RPMI8226 (cell line): ENCODE results near the gene NOSIP.

Source experiments
- DNase-seq: peaks from one replicate; pipeline ENCODE4 v3.0.0-alpha.2; 2015

NOSIP gene

DNA sequence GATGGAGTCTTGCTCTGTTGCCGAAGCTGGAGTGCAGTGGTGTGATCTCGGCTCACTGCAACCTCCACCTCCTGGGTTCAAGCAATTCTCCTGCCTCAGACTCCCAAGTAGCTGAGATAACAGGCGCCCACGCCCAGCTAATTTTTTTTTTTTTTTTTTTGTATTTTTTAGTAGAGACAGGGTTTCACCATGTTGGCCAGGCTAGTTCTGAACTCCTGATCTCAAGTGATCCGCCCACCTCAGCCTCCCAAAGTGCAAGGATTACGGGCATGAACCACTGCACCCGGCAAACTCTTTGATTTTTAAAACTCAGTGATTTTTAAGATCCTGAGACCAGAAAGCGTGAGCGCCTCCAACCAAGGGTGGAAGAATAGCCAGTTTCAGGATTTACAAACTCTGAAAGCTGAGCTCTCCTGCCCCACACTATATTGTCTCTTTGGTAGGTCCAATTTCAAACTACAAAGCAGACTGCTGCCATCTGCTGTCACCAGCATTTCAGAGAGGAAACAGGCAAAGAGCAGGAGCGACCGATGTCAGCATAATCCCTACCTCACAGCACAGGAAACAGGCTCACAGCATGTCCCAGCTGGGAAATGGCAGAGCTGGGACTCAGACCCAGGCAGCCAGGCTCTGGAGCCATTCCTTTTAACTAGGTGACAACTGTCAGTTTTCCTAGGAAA, 9.2 kb downstream of the NOSIP start:
- peak; percentile 39 for DNase-seq

DNA sequence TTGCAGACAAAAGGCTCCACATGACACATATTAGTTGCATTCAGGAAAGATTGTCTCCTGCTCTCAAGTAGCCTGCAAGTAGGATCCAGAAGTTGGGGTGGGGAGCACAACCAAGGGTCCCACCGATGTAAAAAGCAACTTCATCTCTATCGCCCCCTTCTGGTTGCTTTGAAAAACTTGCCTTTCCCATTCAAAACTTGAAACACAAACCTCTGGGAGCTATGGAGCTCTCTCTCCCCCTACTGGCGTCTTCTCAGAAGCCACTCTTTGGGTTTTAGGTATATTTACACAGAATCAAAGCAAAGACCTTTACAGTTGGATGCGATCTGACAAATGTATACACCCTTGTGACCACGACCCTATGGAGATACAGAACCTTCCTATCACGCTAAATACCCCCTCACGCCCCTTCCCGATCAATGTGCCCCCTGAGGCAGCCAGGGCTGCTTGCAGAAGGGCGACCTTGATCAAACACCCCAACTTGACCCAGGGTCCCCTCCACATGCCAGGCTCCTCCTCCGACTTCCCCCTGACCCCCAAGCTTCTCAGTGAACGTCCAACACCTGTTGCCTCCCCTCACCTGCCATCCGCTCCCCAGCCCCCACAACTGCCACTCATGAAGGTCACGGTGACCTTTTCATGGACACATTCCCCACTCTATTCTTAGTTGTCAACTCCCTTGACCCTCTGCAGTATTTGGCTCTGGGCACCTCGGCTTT, 10.1 kb downstream of the NOSIP start:
- DNase-seq = peak; percentile 74

DNA sequence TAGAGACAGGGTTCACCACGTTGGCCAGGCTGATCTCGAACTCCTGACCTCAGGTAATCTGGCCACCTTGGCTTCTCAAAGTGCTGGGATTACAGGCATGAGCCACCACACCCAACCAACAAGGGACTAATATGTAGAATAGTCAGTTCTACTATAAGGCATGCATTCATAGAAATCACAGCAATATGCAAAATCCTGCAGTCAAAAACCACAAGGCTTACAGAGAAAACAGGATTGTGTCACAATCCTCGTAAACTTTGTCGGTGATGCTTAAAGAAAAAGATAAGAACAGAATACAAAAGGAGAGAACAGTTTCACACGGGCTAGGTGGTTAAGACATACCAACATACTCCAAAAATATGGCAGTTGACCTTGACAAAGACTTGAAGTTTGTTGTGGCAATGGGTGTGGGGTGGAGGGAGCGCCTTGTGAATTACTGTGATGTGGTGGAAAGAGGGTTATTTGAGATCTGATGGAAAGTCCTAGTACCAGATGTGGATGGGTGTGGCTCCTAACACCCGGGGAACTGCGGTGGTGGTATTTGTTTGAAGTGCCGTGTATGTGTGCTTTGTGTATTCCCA, 12.4 kb downstream of the NOSIP start:
- DNase-seq = no peak

DNA sequence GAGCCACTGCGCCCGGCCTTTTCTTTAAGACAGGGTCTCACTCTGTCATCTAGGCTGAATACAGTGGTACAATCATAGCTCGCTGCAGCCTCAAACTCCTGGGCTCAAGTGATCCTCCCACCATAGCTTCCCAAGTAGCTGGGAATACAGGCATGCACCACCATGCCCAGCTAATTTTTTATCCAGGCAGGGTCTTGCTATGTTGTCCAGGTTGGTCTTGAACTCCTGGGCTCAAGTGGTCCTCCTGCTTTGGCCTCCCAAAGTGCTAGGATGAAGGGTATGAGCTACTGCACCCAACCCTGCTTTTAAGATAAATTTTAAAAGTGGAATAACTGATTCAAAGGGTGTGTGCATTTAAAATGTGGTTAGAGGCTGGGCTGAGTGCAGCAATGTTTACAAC, 14.1 kb downstream of the NOSIP start:
- DNase-seq = no peak

DNA sequence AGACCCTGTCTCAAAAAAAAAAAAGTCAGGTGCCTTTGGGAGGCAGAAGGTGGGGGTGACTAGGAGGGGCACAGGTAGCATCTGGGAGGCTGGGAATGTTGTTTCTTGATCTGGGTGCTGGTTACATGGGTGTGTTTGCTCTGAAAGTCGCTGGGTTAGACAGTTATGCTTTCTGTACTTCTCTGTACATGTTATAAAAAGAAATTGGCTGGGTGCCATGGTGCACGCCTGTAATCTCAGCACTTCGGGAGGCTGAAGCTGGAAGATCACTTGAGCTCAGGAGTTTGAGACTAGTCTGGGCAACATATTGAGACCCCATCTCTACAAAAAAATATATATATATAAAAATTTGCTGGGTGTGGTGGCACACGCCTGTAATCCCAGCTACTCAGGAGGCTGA, 15.1 kb downstream of the NOSIP start:
- DNase-seq = peak; percentile 71

DNA sequence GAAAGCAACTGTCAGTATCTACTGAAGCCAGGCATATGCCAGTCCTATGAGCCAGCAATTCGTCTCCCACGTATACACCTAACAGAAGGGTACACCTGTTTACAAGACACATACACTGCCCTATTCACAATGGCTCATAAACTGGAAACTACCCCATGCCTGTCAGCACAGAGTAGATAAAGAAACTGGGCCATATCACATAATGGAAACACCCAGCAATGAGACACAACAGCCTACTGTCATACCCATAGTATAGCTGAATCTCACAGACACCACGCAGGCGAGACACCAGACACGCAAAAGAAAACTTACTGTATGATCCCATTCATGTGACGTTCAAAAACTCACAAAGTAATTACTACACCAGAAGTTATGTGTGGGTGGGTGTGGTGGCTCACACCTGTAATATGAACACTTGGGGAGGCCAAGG, 15.7 kb downstream of the NOSIP start:
- no peak for DNase-seq

DNA sequence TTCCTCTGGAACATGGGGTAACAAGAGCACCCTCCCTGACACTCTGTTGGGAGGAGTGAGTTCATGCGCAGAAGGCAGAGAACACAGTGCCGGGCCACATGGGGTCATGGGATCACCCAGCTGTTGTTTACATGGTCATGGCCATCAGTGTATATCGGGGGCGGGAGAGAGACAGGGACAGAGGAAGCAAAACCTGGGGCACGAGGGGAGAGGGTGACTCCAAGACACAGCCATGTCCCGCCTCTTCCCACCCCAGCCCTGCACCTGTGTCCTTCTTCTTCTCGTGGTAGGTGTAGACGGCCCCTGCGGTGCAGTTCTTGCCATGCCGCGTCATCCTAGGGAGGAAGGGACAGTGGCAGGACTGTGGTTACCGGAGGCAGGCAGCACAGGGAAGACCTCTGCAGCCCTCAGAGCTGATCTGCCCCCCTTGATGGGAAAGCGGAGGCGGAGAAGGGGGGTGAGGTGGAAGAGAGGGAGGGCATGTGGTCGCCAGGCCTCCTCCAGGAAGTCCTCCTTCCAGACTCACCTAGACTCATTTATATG, 19.9 kb downstream of the NOSIP start:
- no peak for DNase-seq

DNA sequence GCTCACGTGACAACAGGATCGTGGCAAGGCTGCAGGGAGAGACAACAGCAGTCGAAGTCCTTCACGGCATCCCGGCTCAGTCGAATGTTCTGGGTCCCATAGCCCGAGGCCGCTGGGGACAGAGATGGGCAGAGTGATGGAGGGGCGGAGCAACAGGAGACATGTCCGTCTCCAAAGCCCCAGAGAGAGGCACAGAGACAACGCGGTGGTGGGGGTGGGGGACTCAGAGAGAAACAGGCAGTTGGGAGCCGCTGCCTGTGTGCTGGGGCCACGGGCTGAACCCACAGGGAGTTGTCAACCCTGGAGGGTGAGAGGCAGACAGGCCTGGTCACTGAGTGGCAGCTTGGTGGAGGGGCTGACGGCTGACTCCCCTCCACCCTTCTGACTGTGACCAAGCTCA, 20.4 kb downstream of the NOSIP start:
- DNase-seq = no peak

DNA sequence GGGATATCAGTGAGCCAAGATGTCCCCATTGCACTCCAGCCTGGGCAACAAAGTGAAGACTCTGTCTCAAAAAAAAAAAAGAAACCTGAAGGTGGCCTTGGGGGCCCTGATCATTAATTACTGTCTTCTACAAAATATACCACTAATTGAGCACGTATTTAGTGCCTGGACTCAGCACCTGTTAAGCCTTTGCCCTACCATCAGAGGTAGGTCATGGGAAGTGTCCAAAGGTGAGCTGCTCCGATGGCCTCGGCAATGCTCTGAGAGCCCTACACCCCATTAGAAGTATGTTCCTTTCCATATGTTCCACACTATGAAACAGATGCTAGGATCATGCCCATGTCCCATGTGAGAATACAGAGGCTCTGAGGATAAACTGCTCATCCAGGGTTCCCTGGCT, 20.9 kb downstream of the NOSIP start:
- no peak for DNase-seq

DNA sequence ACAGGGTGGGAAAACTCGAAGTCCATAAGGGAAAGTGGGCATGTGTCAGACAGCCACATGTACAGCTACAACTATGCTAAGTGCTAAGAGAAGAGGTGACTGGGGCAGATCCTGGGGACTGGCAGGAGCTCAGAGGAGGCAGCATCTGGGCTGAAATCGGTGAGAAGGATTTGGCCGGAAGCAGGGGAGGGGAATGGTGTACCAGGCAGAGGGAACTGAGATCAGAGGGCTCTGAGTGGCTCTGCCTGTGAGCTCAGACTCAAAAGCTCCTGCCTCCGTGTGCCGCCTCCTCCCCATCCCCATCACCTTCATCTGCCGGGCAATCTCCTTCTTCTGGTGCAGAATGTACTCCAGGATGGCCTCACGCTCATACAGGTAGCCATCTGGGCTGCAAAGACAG, 21.8 kb downstream of the NOSIP start:
- DNase-seq = no peak

DNA sequence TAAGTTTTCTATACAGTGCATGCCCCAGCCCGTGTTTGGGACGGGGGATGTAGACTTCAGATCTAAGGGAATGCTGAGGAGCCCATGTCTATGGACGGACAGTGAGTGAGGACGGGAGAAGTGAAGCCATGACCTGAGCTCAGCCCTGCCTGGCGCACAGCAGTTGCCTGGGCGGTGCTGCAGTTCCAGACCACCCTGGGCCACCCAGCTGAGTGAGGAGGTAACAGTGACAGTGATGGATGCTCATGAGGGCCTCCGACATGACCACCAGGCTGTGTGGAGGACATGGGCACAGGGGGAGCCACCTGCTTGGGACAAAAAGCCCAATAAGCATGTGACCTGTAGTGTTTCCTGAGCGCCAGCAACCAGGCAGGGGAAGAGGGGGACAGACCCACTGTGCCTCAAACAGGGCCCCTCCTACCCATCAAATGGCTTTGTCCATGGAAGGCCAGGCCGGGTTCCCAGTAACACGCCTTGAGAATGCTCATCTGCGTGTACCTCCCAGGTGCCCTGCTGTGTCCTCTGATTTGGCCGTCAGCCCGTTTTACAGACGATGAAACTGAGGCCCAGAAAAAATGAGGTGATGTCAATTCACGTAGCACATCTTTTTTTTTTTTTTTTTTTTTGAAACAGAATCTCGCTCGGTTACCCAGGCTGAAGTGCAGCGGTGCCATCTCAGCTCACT, 22.6 kb downstream of the NOSIP start:
- DNase-seq = no peak

DNA sequence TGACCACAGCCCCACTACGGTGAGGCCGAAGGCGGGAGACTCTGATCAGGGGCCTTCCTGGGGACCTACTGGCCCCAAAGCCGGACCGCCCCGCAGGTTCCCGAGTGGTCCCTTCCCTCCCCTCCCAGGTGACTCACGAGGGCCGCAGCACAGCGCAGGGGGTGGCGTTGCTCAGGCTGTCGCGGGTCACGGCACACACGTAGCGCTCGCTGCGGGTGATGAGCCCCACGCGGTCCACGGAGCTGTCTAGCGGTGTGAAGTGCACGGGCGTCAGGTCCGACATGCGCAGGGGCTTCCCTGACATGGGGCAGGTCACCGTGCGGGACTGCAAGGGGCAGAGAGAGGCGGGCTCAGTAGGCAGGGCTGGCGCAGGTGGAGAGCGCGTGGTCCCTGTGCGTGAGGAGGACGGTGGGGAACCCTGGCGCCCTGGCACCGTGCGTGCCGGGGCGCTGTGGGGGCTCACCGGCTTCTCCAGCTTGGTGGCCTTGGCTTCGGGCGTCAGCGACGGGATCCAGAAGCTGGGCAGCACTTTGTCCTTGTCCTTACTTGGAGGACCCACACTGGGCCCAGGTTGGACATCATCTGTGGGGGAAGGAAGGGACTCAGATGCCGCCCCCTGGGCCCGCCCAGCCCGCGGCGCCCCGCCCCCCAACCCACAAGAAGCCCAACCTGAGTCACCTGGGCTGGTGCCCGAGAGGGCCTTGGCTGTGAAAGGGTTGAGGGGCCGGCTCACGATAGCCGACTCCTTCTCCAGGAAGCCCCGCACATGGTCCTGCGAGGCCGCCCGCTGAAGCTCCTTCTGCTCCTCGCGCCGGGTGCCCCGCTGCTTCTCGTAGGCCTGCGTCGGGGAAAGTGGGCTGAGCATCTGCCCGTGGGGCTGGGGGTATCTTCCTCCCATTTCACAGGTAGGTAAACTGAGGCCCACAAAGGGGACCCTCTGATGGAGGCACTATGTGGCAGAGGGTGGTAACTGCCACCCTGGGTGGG, 23.7 kb downstream of the NOSIP start:
- no peak for DNase-seq

DNA sequence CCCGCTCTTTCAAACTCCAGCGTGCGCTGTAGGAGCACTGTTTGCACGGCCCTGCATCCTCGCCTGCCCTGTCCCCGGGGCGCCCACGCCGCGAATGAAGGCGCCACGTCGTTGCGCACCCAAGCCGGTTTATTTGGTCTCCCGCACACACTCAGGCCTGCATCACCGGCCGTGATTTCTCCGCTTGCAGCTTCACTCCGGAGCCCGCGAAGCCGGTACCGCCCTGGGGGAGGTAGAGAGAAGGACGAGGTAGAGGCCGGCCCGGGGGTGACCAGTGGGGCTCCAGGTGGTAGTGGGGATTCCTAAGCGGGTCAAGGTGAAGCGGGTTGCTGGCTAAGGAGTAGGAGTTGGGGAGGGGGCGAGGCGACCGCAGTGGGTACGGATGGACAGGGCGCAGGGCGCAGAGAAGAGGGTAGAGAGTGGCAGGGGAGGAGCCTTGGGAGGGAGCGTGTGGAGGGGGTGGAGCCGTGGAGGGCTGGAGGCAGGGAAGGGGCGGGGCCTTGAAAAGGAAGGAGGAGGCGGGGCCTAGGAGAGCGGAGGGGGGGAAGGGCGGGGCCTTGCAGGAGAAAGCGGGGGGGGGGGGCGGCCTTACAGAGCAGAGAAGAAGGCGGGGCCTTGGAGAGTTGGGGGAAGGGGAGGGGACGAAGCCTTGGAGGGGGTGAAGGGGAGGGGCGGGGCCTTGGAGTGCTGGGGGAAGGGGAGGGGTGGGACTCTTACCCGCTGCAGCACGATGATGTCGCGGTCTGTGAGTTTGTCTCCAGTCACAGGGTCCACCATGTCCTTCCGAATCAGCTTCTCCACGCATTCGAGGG, 24.6 kb downstream of the NOSIP start:
- DNase-seq = no peak

DNA sequence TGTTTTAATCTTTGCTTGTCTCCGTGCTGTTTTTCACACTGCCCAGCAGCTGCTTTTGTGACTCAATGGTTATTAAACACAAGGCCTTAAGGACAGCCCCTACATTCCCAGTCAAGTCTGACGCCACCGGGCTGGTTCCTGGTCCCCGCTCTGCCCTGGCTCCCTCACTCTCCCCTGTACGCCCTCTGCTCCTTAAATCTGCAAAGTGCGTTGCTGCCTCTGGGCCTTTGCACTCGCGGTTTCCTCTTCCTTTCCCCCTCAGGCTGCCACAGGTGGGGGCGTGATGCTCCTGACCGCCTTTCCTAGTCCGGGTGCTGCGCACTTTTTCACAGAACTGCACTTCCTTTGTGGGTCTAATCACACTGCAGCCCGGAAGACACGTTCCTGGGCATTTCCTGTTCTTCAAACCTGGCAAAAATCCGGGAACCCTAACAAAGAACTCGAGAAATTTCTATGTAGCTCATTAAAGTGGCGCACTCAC, 25.6 kb downstream of the NOSIP start:
- DNase-seq = no peak

DNA sequence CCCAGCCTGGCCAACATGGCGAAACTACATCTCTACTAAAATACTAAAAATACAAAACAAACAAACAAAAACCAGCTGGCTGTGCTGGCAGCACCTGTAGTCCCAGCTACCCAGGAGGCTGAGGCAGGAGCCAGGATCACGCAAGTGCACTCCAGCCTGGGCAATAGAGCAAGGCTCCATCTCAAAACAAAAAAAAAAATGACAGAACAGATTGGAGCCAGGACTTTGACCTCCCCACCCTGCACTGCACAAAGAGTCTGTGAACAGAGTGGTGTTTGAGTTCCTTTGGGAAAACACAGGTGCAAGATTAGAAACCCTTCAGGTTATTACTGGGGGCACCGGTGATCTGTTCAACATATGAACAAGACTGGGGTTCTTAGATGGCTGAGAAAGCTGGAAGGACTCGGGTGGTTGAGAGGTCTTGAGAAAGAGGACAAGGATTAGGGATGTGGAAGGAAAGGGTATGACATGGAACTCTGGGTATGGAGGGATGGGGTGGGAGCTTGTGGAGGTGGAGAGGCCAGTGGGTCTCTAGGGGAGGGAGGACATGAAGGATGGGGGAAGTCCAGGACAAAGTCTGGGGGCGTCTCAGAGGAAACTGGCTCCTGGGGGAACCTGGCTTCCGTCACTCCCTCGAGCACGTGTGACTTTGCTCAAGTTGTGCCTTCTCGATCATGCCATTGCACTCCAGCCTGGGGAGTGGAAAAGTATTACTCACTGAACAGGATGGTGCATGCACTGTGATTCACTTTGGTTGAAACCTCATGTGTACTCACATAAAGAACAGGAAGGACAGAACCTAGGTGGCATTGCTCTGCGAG, 26.7 kb downstream of the NOSIP start:
- DNase-seq = no peak

DNA sequence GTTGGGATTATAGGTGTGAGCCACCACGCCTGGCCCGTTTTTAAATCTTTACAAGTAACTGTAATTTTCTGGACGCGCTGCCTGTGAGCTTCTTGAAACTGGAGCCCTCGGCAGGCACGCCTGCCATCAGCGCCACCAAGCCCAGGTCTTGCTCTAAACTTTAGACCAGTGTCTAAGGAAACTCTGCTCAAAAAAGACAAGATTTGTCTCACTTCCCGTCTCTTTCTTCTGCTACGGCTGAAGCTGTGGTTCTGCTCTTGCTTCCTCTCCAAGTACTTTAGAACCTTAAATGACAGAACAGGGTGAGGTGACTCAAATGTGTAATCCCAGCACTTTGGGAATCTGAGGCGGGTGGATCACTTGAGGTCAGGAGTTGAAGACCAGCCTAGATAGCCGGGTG, 27.6 kb downstream of the NOSIP start:
- DNase-seq = no peak

DNA sequence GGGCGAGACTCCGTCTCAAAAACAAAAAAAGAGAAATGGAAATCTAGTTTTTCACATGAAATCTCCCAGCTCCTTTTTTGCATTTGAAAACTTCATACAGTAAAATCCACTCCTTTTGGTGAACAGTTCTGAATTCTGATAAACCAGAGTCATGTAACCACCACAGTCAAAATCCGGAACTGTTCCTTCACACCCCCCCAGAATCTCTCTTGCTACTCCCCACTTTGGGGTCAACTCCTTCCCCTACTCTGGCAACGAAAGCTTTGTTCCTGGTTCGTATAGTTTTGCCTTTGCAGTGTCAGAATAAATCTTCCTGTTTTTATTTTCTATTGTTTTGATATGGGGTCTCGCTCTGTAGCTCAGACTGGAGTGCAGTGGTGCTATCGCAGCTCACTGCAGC, 28.8 kb downstream of the NOSIP start:
- no peak for DNase-seq

DNA sequence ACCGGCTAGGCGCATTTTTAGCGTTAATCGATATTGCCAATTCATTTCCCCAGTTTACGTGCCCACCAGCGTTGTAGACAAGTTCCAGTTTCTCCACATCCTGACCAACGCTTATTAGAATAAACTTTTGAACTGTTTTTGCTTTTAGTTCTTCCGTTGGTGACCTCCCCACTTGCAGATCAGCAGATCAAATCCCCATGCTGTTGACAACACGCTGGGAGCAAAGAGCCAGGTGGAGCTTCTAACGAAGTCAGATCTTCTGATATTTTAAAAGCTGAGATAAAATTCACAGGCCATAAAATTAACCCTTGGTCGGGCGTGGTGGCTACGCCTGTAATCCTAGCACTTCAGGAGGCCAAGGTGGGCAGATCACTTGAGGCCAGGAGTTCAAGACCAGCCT, 31.3 kb downstream of the NOSIP start:
- DNase-seq = no peak

DNA sequence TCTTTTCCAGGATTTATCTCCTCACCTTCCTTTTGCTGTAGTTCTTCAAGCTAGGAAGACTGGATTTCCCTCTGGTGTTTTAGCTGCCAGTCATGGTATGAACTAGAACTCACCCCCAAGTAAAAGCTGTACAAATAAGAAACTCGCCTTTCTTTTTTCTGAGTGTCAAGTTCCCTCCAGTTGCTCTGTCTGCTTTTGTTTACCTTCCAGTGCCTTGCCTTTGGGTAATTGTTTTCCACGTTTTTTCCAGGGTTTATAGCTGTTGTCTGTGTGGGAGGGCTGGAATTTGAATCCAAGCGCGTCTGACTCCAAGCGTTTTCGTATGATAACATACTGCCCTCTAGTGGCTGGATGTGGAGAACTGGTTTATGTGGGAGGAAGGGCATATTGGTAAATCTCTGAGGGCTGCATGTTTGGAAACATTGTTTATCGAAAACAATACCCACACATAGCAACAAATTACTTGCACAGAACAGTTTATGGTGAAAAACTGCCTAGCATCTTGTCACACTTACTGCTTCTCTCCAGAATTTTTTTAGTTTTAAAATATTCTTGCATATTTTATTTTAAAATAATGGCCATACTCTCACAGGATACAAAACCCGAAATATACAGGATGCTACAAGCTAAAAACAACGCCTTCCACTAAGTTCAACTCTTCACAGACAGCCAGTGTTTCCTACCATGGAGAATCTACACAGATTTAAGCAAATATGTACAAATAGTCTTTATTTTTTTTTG, 33.4 kb downstream of the NOSIP start:
- DNase-seq = peak; percentile 73

DNA sequence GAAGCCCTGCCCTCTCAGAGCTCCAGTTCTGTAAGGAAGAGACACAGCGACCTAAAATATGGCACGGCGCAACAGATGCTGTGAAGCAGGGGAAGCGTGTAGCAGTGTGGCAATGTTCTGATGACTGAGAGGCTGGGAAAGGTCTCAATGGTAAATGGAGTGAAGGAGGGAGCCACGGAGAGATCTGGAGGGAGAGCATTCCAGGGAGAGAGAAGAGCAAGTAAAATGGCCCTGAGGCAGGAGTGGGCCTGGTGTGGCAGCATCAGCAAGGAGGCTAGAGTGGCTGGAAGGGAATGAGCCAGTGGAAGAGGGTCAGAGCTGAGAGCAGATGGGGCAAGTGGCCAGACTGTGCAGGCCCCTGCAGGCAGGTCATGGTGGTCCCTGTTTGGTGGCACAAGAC, 36.2 kb downstream of the NOSIP start:
- DNase-seq = no peak
